SK-N-MC (cell line): ENCODE measurements around the gene UGGT1.

Source experiments
- DNase-seq: peaks from one replicate; pipeline ENCODE4 v3.0.0-alpha.2; 2011; ENCODE audit warnings: low read depth, low spot score
- H3K27ac ChIP-seq: fragments of 200-600 bp; sonication (generic); 2 replicates; pipeline ENCODE4 v1.5.1; 2016; ENCODE audit warnings: mixed run types
- H3K36me3 ChIP-seq: fragments of 200-600 bp; sonication (generic); 2 replicates; pipeline ENCODE4 v1.6.1; 2017; ENCODE audit warnings: antibody characterized with exemption, low read length, mixed read lengths; ENCODE audit not compliant: insufficient read depth
- H3K4me3 ChIP-seq: fragments of 200-600 bp; sonication (generic); 2 replicates; pipeline ENCODE4 v1.5.1; 2016
- H3K9ac ChIP-seq: fragments of 200-600 bp; sonication (generic); 2 replicates; pipeline ENCODE4 v1.8.0; 2017; ENCODE audit warnings: mixed run types, mixed read lengths; ENCODE audit not compliant: insufficient read length
- H3K9me3 ChIP-seq: fragments of 200-600 bp; sonication (generic); 2 replicates; pipeline ENCODE4 v1.6.1; 2017; ENCODE audit warnings: low read depth, mild to moderate bottlenecking, antibody characterized with exemption, low read length, moderate library complexity, mixed read lengths
- EZH2 ChIP-seq: fragments of 200-600 bp; sonication (generic); IDR thresholded peaks from one replicate; pipeline ENCODE4 v1.6.1; 2017; ENCODE audit warnings: antibody characterized with exemption
- FOXP2 ChIP-seq: optimal IDR thresholded peaks from 2 replicates; pipeline ENCODE3; 2011; ENCODE audit warnings: mild to moderate bottlenecking, moderate library complexity; ENCODE audit not compliant: insufficient read depth; ENCODE audit errors: extremely low read length, control extremely low read depth
- POLR2AphosphoS5 ChIP-seq: IDR thresholded peaks from 2 replicates; pipeline ENCODE4 v1.6.1; 2012; ENCODE audit warnings: mild to moderate bottlenecking, low read depth, low read length, borderline replicate concordance

Gene UGGT1

DNA sequence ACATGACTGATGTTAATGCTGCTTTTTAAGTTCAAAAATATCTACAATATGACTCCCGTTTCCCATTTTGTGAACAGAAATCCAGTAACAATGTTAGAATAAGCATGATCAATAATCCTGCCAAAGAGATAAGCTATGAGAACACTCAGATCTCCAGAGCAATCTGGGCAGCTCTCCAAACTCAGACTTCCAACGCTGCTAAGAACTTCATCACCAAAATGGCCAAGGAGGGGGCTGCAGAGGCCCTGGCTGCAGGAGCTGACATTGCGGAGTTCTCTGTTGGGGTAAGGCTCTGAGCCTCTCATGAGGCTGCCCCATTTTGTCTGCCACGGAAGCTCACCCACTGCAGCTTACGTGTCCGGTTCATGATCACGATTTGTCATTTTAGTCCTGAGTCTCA, 68.4 kb downstream of the UGGT1 start:
- H3K36me3 ChIP-seq, result peaks cover 69% of the 10 kb centered on the region
- no peak for TF ChIP-seq EZH2
- TF ChIP-seq FOXP2, result no peak
- no peak for TF ChIP-seq POLR2AphosphoS5

DNA sequence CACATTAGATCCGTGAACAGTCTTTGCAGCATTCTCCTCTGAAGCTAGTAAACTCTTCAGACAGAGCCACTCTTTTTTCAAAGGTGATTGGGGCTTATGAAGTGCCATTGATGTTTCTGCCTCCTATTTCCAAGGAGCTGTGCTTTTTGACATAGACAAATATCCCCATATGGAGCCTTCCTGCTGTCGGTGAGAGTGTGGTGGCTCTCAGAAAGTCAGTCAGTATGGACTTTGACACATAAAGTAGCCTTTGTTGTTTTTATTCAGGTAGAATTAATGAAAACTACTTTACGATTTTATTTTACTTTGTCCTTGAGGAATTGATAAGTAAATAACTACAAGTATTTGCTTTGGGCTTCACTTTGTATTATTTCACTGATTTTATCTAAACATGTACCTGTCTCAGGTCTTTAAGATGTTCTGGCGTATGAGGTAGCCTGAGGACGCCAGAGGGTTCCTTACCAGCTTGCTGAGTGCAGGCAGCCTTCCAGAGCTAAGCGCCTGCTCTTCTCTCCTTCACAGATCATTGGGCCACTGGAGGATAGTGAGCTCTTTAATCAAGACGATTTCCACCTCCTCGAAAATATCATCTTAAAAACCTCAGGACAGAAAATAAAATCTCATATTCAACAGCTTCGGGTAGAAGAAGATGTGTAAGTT, 69.7 kb downstream of the UGGT1 start:
- Histone ChIP-seq H3K27ac (no peak overlapping the region), H3K36me3 (peaks cover 61% of the 10 kb centered on the region), H3K9me3 (no peaks in the 10 kb centered on the region), H3K9ac (no peak overlapping the region), H3K4me3 (no peak overlapping the region)
- TF ChIP-seq EZH2 (no peak), POLR2AphosphoS5 (no peak), FOXP2 (no peak)
- DNase-seq, result no peak

More for the DNA sequence above, 68.4 kb downstream of the UGGT1 start:
- Histone ChIP-seq H3K4me3 (no peak overlapping the region), H3K9me3 (no peaks in the 10 kb centered on the region), H3K27ac (no peak overlapping the region), H3K9ac (no peak overlapping the region)
- no peak for DNase-seq

DNA sequence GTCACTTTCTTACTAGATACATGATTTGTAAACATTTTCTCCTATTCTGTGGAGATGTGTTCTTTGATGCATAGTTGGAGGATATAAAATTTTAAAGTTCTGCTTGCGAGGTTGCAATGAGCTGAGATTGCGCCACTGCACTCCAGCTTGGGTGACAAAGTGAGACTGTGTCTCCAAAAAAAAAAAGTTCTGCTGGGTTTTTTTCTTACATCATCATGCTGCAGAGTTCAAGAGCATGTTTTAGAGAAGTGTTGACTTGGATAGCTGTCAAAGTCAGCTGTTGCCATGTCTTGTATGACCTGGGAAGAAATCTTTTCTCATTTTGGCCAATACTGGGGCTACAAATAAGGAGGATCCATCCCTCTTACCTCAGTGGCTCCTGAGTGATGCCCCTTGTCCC, 71.3 kb downstream of the UGGT1 start:
- H3K27ac ChIP-seq, result no peak overlapping the region

DNA sequence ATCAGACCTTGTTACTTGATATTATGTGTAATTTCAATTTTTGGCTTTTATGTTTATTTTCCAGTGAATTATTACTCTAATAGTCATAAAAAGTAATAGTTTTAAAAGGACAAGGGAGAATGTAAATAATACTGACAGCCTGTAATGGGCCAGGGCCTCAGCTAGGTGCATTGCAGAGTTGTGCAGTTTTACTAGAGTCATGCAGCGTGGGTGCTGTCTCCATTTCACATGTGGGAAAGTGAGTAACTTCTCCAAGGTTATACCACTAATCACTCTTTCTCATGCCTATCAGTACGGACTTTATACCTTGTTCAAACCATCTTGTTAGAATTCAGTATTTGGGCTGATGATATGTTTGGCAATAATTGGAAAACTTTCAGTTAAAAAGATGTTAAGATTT, 73.3 kb downstream of the UGGT1 start:
- Histone ChIP-seq H3K36me3 (peaks cover 61% of the 10 kb centered on the region), H3K9ac (no peak overlapping the region), H3K4me3 (no peak overlapping the region), H3K9me3 (no peaks in the 10 kb centered on the region), H3K27ac (no peak overlapping the region)
- TF ChIP-seq POLR2AphosphoS5 (no peak), FOXP2 (no peak), EZH2 (no peak)
- no peak for DNase-seq

More for the DNA sequence above, 71.3 kb downstream of the UGGT1 start:
- Histone ChIP-seq H3K36me3 (peaks cover 64% of the 10 kb centered on the region), H3K9ac (no peak overlapping the region), H3K4me3 (no peak overlapping the region), H3K9me3 (no peaks in the 10 kb centered on the region)
- TF ChIP-seq EZH2, result no peak
- TF ChIP-seq POLR2AphosphoS5, result no peak
- no peak for TF ChIP-seq FOXP2
- DNase-seq, result no peak

DNA sequence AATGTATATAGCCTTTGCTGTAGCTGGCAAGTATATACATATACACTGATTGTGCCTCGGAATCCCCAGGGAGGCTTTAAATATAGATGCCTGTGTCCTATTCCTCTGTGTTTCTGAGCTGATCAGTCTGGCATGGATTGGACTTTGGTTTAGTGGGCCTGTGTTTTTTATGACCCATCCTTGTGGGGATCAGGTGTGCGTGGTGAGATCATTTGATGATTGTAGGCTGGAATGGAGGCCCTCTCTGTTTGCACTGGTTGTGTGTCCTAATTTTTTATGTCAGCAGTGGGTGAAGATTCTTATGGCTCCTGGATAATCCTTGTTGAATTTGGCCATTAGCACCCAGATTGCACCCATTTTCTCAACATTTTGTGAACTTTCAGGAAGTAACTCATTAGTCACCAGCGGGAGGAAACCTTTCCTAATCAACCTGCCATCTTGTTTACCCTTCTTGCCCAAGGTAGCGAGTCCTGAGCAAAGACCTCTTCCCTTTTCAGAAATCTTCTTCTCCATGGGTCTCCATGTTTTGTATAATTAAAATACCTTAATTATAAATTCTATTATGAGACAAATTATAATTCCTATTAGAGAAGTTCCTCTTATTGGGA, 75.8 kb downstream of the UGGT1 start:
- Histone ChIP-seq H3K9ac (no peak overlapping the region), H3K4me3 (no peak overlapping the region), H3K36me3 (peaks cover 58% of the 10 kb centered on the region), H3K9me3 (no peaks in the 10 kb centered on the region), H3K27ac (no peak overlapping the region)
- DNase-seq, result no peak
- TF ChIP-seq FOXP2 (no peak), EZH2 (no peak)

DNA sequence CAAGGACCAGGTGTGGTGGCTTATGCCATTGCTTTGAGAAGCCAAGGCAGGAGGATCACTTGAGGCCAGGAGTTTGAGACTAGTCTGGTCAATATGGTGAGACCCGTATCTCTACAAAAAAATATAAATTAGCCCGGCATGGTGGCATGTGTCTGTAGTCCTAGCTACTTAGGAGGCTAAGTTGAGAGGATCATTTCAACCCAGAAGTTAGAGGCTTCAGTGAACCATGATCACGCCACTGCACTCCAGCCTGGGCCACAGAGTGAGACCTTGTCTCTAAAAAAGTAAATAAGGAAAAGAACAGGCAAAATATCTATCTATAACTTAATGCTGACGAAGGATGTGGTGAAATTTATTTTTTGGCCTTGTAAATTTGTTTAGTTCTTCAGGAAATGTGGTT, 78.1 kb downstream of the UGGT1 start:
- Histone ChIP-seq H3K9me3 (no peaks in the 10 kb centered on the region), H3K4me3 (no peak overlapping the region), H3K9ac (no peak overlapping the region), H3K27ac (no peak overlapping the region), H3K36me3 (peaks cover 73% of the 10 kb centered on the region)
- DNase-seq, result no peak
- TF ChIP-seq EZH2, result no peak
- no peak for TF ChIP-seq FOXP2
- TF ChIP-seq POLR2AphosphoS5, result no peak

DNA sequence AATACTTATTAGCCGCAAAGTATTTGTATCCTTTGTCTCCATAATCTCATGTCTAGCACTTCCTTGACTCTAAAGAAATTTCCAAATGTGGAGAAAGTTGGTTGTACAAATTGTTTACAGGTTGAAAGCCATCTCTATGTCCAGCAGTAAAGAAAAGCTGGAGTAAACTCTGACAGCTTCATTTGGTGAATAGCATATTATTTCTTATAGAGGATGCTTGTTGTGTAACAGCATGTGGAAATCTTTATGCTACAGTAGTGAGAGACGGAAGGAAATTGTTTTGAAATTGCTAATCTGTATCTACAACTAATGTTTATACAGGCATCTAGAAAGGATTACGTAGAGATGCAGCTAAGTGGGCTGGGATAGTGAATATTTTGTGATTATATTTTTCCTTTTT, 78.5 kb downstream of the UGGT1 start:
- no peak for DNase-seq
- no peak overlapping the region for H3K4me3 ChIP-seq
- peaks cover 74% of the 10 kb centered on the region for H3K36me3 ChIP-seq
- TF ChIP-seq EZH2 (no peak), POLR2AphosphoS5 (no peak), FOXP2 (no peak)
- H3K27ac ChIP-seq, result no peak overlapping the region
- H3K9ac ChIP-seq, result no peak overlapping the region
- no peaks in the 10 kb centered on the region for H3K9me3 ChIP-seq

DNA sequence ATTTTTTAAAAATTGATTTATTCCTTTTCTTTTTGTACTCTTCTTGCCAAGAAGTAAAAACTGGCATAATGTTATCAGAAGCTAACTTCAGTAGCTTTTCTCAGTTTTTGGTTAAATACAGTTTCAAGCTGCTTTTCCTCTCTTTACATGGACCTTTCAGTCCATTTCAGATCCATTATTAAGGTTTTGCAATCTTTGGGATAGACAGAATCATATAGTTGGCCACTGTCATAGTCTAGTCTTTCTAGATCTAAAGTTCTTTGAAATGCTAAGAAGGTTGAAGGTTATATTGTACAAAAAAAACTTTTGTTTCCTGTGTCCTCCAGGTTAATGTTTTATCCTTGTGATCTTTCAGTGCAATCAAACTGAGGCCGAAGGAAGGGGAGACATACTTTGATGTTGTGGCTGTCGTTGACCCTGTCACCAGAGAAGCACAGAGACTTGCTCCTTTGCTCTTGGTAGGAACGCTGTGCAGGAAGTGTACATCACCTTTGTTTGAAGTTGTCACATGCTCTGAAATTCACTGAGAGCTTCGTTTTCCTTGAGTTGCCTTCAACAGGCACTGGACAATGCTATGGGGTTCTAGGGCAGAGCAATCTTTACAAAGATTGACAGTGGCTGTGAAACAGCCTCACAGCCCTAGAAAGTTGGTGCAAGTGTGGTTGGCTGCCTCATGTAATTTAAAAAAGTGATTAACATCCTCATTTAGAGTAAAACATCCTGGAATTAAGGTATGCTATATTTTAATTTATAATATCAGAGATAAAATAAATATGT, 79.1 kb downstream of the UGGT1 start:
- Histone ChIP-seq H3K36me3 (peaks cover 78% of the 10 kb centered on the region), H3K9me3 (no peaks in the 10 kb centered on the region), H3K27ac (no peak overlapping the region), H3K9ac (no peak overlapping the region), H3K4me3 (no peak overlapping the region)
- TF ChIP-seq FOXP2 (no peak), POLR2AphosphoS5 (no peak), EZH2 (no peak)
- DNase-seq, result no peak

DNA sequence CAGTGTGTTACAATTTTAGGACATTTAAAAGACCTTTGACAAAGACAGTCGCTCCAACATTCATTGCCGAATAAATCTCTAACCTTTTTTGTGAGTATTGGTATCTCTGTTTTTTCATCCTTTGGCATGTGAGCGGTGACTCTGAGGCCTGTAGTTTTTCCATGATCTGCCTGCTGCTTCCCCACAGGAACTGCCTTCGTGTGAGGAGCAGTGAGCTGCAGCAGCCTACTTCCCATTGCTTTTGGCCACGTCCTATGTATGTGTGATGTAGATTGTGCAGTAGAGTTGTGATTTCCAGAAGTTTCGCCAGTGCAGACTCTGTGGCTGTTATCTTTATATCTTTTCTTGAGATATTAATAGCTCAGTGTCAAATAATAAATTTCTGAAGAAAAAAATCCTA, 79.8 kb downstream of the UGGT1 start:
- no peak overlapping the region for H3K27ac ChIP-seq
- DNase-seq, result no peak
- no peak for TF ChIP-seq POLR2AphosphoS5
- no peak for TF ChIP-seq FOXP2
- TF ChIP-seq EZH2, result no peak
- H3K4me3 ChIP-seq, result no peak overlapping the region
- H3K36me3 ChIP-seq, result peaks cover 83% of the 10 kb centered on the region
- no peaks in the 10 kb centered on the region for H3K9me3 ChIP-seq
- no peak overlapping the region for H3K9ac ChIP-seq
